NB4 (cell line): ENCODE measurements around the gene DDC.

Experiments
- DNase-seq: peaks from one replicate; pipeline ENCODE4 v3.0.0; 2010; ENCODE audit warnings: low read depth
- H3K4me3 ChIP-seq: one replicate; pipeline ENCODE4 v1.5.1; 2011; ENCODE audit warnings: mild to moderate bottlenecking, low read depth, low read length, moderate library complexity
- MYC ChIP-seq: IDR thresholded peaks from 2 replicates; pipeline ENCODE4 v1.6.1; 2011; ENCODE audit warnings: low read depth, low read length
- POLR2A ChIP-seq: IDR thresholded peaks from 2 replicates; pipeline ENCODE4 v1.6.1; 2011; ENCODE audit warnings: mild to moderate bottlenecking; ENCODE audit not compliant: insufficient read length; ENCODE audit errors: extremely low read depth
- TF ChIP-seq, protein P1 (sequence below): IDR thresholded peaks from one replicate; pipeline ENCODE4 v1.5.1; 2012; ENCODE audit warnings: low read depth, low read length
- TF ChIP-seq, protein P2 (sequence below): IDR thresholded peaks from 2 replicates; pipeline ENCODE4 v1.6.1; 2011; ENCODE audit warnings: low read depth, low read length

The DDC gene

DNA sequence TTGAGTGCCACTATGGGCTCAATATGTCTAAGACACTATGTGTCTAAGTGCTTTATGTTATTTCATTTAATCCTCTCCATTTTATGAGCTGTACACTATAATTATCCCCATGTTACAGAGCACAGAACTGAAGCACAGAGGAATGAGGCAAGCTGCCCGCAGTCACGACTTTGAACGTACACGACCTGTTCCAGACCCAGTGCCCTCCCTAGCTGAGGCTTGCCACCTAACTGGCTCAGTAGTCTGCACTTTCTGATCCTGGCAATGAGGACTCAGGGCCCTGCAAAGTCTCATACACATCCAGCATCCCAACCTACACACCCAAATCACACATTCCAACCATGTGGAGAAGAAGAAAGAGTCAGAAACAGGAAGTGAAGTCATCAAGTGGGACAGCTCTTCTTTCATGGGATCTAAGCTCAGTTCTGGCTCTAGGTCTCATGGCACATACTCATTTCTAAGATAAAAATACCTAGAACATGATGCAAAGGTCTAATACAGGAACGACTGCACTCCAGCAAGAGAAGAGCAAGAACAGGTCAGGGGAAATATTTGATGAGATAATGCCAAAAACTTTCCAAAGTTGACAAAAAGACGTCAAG lies 42.4 kb upstream of the DDC start:
- H3K4me3 ChIP-seq, result no peak overlapping the region
- DNase-seq, result no peak
- TF ChIP-seq MYC, result no peak
- TF ChIP-seq, protein P1, sequence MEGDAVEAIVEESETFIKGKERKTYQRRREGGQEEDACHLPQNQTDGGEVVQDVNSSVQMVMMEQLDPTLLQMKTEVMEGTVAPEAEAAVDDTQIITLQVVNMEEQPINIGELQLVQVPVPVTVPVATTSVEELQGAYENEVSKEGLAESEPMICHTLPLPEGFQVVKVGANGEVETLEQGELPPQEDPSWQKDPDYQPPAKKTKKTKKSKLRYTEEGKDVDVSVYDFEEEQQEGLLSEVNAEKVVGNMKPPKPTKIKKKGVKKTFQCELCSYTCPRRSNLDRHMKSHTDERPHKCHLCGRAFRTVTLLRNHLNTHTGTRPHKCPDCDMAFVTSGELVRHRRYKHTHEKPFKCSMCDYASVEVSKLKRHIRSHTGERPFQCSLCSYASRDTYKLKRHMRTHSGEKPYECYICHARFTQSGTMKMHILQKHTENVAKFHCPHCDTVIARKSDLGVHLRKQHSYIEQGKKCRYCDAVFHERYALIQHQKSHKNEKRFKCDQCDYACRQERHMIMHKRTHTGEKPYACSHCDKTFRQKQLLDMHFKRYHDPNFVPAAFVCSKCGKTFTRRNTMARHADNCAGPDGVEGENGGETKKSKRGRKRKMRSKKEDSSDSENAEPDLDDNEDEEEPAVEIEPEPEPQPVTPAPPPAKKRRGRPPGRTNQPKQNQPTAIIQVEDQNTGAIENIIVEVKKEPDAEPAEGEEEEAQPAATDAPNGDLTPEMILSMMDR, result no peak
- TF ChIP-seq, protein P2, sequence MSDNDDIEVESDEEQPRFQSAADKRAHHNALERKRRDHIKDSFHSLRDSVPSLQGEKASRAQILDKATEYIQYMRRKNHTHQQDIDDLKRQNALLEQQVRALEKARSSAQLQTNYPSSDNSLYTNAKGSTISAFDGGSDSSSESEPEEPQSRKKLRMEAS, result no peak
- TF ChIP-seq POLR2A, result no peak

DNA sequence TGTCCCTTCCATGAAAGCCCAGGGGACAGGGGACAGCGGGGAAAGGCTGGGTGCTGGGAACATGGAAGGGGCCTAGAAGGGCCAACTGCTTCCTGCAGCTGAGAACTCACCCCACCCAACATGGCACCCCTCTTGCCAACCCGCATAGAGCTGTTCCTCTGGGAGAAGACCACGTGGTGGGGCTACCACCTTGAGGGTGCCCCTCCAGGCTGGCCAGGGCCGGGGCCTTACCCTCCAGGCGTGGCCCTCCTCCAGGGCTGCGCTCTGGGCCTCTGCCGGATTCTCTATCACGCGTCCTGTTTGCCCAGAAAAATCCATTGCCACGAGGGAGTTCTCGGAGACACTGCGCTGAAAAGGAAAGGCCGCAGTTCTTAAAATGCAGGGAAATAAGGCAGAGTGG lies 39.9 kb upstream of the DDC start:
- DNase-seq, result no peak
- H3K4me3 ChIP-seq, result no peak overlapping the region
- TF ChIP-seq, protein P2, result no peak
- TF ChIP-seq, protein P1, result no peak
- TF ChIP-seq POLR2A, result no peak
- TF ChIP-seq MYC, result no peak

DNA sequence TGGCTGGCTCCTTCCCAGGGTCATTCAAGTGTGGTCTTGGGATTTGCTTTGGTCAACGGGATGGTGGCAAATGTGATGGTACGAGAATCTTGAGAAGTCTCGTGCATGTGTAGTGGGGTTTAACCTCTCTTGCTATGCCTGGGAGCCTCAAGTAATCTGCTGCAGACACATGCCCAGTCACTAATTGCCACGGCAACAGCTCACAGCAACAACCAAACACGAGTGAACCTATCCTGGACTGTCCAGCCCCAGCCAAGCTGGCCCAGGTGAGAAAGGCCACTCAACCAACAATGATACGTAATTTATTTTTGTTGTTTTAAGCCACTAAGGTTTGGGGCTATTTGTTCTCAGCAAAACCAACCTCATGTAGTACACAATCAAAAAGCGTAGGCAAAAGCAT lies 38.1 kb upstream of the DDC start:
- DNase-seq, result no peak
- TF ChIP-seq, protein P2, result no peak
- TF ChIP-seq MYC, result no peak
- TF ChIP-seq, protein P1, result no peak
- TF ChIP-seq POLR2A, result no peak
- no peak overlapping the region for H3K4me3 ChIP-seq

DNA sequence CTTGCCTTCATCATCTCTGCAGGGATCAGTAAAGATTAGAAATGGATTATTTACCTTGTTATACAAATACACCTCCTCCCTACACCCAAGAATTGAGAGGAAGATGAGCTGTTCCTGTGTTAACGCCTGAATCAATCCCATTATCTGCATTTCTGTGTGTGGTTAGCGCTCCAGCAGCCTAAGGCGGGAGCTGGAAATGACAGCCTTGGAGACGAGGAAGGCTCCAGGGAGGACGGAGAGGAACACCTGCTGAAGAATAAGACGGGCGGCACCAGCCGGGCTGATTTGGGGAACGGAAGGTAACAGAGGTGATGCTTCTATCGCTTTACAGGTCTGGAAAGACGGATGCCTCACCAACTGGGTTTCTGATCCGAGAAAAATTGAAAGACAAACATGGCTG lies 34.2 kb upstream of the DDC start:
- no peak for DNase-seq
- TF ChIP-seq, protein P2, result no peak
- TF ChIP-seq MYC, result no peak
- TF ChIP-seq, protein P1, result no peak
- no peak for TF ChIP-seq POLR2A
- no peak overlapping the region for H3K4me3 ChIP-seq

DNA sequence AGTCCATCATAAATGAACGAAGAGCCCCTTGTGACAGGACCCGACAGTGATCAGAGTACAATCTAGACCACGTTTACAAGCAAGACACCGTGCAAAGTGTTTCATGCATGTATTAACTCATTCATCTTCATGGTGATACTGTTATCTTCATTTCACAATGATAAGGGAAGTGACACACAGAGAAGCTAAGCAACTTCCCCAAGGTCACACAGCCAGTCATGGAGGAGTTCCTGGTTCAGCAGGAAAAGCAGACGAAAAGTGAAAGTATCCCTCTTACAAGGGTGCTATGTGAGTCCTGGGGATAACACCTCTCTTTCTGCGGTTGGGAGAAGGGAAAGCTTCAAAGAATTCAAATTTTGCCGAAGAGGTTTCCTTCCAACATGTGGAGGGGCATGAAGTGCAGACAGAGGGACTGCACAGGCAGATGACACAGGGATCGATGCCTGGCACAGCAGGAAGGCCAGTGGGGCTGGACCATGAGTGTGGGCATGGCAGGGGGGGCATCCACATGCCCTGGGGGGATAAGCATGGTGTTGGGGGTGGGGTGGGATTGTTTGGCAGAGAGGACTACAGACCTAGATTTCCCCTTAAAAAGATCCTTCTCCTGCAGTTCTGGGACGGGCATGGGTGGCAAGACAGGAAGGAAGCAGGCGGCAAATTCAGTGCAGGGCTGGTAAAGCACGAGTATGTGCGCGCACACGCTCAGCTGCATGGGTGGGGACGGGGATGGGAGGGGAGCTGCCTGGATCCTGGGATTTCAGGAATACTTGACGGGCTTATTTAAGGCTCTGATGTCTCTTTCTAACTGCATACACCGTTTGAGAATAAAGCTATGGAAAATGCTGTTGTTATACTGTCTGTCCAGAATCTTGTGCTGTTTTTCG lies 33.5 kb upstream of the DDC start:
- no peak for DNase-seq
- TF ChIP-seq MYC, result no peak
- TF ChIP-seq, protein P2, result no peak
- TF ChIP-seq, protein P1, result no peak
- no peak for TF ChIP-seq POLR2A
- no peak overlapping the region for H3K4me3 ChIP-seq
